Measurements from ENCODE around the gene AFAP1. TPM values are rescaled to one million over a fixed set of nuclear protein-coding genes. Genes with fewer than 3 reads are reported as not detected.
A peak's percentile ranks its signal among the peaks of the same experiment; 100 is the strongest.

AFAP1 gene
- total RNA-seq, 2 donors from 2014 or later = 32.1 to 40.1 TPM

GRCh38 chr4:7784131-7784870 lies 155.4 kb downstream of the AFAP1 start:
- Histone ChIP-seq H3K4me1 (ENCODE audit: control insufficient read depth in 1 of 2, low read depth in 2 of 2) (peaks cover 19 to 53% of the 10 kb centered on the region in 2 donors), H3K27ac (peak overlapping the region; percentile 32 to 85), H3K9me3 (no peaks in the 10 kb centered on the region), H3K27me3 (replicated peaks; ENCODE audit: insufficient read depth) (no peaks in the 10 kb centered on the region), H3K36me3 (no peaks in the 10 kb centered on the region), H3K4me3 (no peak overlapping the region)
- DNase-seq (ENCODE audit: low spot score) = no peak
- no peak for ATAC-seq (ENCODE audit: insufficient number of reproducible peaks, low FRiP score, low read depth)
- no peak for TF ChIP-seq CTCF (IDR thresholded peaks at IDR 0.05)

- ATAC-seq (ENCODE audit: insufficient number of reproducible peaks, low FRiP score, low read depth) = no peak
These were observed 156.1 kb downstream of the AFAP1 start for GRCh38 chr4:7783541-7783940.

GRCh38 chr4:7782783-7783182 lies 156.9 kb downstream of the AFAP1 start:
- Histone ChIP-seq H3K4me1 (ENCODE audit: control insufficient read depth in 1 of 2, low read depth in 2 of 2) (peaks cover 19 to 60% of the 10 kb centered on the region in 2 donors), H3K36me3 (no peaks in the 10 kb centered on the region), H3K27me3 (replicated peaks; ENCODE audit: insufficient read depth) (no peaks in the 10 kb centered on the region), H3K27ac (peak overlapping the region; percentile 85), H3K9me3 (no peaks in the 10 kb centered on the region), H3K4me3 (peak overlapping the region; percentile 16)
- no peak for DNase-seq (ENCODE audit: low spot score)
- ATAC-seq (ENCODE audit: insufficient number of reproducible peaks, low FRiP score, low read depth) = no peak
- no peak for TF ChIP-seq CTCF (IDR thresholded peaks at IDR 0.05)

More at GRCh38 chr4:7783541-7783940, 156.1 kb downstream of the AFAP1 start:
- DNase-seq (ENCODE audit: low spot score) = no peak
- Histone ChIP-seq H3K4me3 (no peak overlapping the region), H3K27me3 (replicated peaks; ENCODE audit: insufficient read depth) (no peaks in the 10 kb centered on the region), H3K4me1 (ENCODE audit: control insufficient read depth in 1 of 2, low read depth in 2 of 2) (peaks cover 19 to 53% of the 10 kb centered on the region in 2 donors), H3K36me3 (no peaks in the 10 kb centered on the region), H3K27ac (peak overlapping the region; percentile 85), H3K9me3 (no peaks in the 10 kb centered on the region)
- TF ChIP-seq CTCF (IDR thresholded peaks at IDR 0.05) = no peak

GRCh38 chr4:7781993-7782392 lies 157.7 kb downstream of the AFAP1 start:
- ATAC-seq (ENCODE audit: insufficient number of reproducible peaks, low FRiP score, low read depth) = no peak
- Histone ChIP-seq H3K9me3 (no peaks in the 10 kb centered on the region), H3K36me3 (peaks cover 4% of the 10 kb centered on the region), H3K27ac (peak overlapping the region; percentile 85), H3K27me3 (replicated peaks; ENCODE audit: insufficient read depth) (no peaks in the 10 kb centered on the region), H3K4me3 (peak overlapping the region; percentile 11), H3K4me1 (ENCODE audit: control insufficient read depth in 1 of 2, low read depth in 2 of 2) (peaks cover 19 to 60% of the 10 kb centered on the region in 2 donors)
- no peak for TF ChIP-seq CTCF (IDR thresholded peaks at IDR 0.05)
- no peak for DNase-seq (ENCODE audit: low spot score)

GRCh38 chr4:7781366-7781765 lies 158.3 kb downstream of the AFAP1 start:
- H3K36me3 ChIP-seq = peaks cover 5% of the 10 kb centered on the region
- ATAC-seq (ENCODE audit: insufficient number of reproducible peaks, low FRiP score, low read depth) = peak; percentile 24
- H3K4me3 ChIP-seq = peak overlapping the region; percentile 1
- H3K27ac ChIP-seq = peak overlapping the region; percentile 85
- H3K4me1 ChIP-seq (ENCODE audit: control insufficient read depth in 1 of 2, low read depth in 2 of 2) = peaks cover 19 to 60% of the 10 kb centered on the region in 2 donors
- no peak for TF ChIP-seq CTCF (IDR thresholded peaks at IDR 0.05)
- H3K9me3 ChIP-seq = no peaks in the 10 kb centered on the region
- DNase-seq (ENCODE audit: low spot score) = no peak
- no peaks in the 10 kb centered on the region for H3K27me3 ChIP-seq (replicated peaks; ENCODE audit: insufficient read depth)

Measured in thoracic aorta (tissue), 2 donors.